ENCODE measurements around the gene ST6GALNAC6.
A peak's percentile ranks its signal among the peaks of the same experiment; 100 is the strongest.

DNA sequence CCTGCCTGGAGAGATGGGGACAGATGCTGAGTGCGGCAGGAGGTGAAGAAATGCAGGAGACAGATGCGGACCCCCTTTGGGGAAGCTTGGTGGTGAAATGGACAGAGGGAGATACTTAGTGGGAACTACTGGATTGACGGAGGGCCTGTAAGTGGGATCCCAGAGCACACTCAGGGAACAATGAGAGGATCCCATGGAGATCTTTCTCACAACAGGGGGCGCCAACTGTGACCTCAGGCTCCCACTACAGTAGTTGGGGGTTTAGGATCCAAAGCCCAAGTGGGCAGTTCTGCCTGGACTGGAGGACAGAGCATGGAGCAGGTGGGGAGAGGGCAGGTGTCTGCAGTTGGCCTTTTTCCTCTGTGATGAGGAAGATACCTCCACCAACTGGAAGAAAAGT lies 34.8 kb upstream of the ST6GALNAC6 start:
- TF ChIP-seq POLR2A (IDR thresholded peaks at IDR 0.05; ENCODE audit: low read length) (no peak), CTCF (IDR thresholded peaks at IDR 0.05) (0 out of 3 replicates have a peak, but pooled peaks have one; percentile 7), RAD21 (conservative IDR thresholded peaks at IDR 0.05 in 1 of 2, IDR thresholded peaks at IDR 0.05 in 1 of 2) (no peak), USF2 (IDR thresholded peaks at IDR 0.05) (no peak), SMC3 (IDR thresholded peaks at IDR 0.05) (no peak)
